ENCODE measurements around the gene CZIB.

The CZIB gene

GRCh38 chr1:53220171-53220961 lies at the start of gene CZIB:
Gene CZIB (minus strand): TSS chr1:53220634. CDS start chr1:53220575, 59 bp downstream.
- ChIA-PET POLR2A (no interaction called here), CTCF (no interaction called here)
- DNase-seq (ENCODE audit: low read depth, low spot score): peak; percentile 34
- H3K4me3 ChIP-seq (ENCODE audit: low read depth, low read length): peak within 1 kb of the TSS; percentile 100
- no peak for TF ChIP-seq CTCF (IDR thresholded peaks at IDR 0.05; ENCODE audit: insufficient read depth, low read length, missing control alignments)

GRCh38 chr1:53270107-53270506 lies 49.7 kb upstream of the CZIB start:
- ChIA-PET POLR2A (no interaction called here), CTCF (interaction anchor here (14.0 to 17.6 kb wide), 2 partner anchors 7 to 125 kb away, joined by 178 to 574 read pairs; no protein-coding TSS in a partner anchor)
- DNase-seq (ENCODE audit: low read depth, low spot score): no peak
- TF ChIP-seq CTCF (IDR thresholded peaks at IDR 0.05; ENCODE audit: insufficient read depth, low read length, missing control alignments): no peak
- H3K4me3 ChIP-seq (ENCODE audit: low read depth, low read length): no peak overlapping the region

GRCh38 chr1:53267761-53268160 lies 47.3 kb upstream of the CZIB start:
- DNase-seq (ENCODE audit: low read depth, low spot score): no peak
- no peak overlapping the region for H3K4me3 ChIP-seq (ENCODE audit: low read depth, low read length)
- TF ChIP-seq CTCF (IDR thresholded peaks at IDR 0.05; ENCODE audit: insufficient read depth, low read length, missing control alignments): no peak
- POLR2A ChIA-PET: interaction anchor here (0.6 kb wide), 1 partner anchor 765 kb away, joined by 7 read pairs; no protein-coding TSS in a partner anchor
- CTCF ChIA-PET: interaction anchor here (0.6 to 17.6 kb wide), 4 partner anchors 10 to 136 kb away, joined by 3 to 178 read pairs (median 12); no protein-coding TSS in a partner anchor

- ChIA-PET POLR2A (no interaction called here), CTCF (interaction anchor here (1.3 to 17.6 kb wide), 6 partner anchors 8 to 130 kb away, joined by 3 to 178 read pairs (median 4); no protein-coding TSS in a partner anchor)
- peak; percentile 12 for TF ChIP-seq CTCF (IDR thresholded peaks at IDR 0.05; ENCODE audit: insufficient read depth, low read length, missing control alignments)
- H3K4me3 ChIP-seq (ENCODE audit: low read depth, low read length): no peak overlapping the region
- no peak for DNase-seq (ENCODE audit: low read depth, low spot score)
These were observed 45.6 kb upstream of the CZIB start for GRCh38 chr1:53266038-53266437.

- ChIA-PET CTCF (interaction anchor here (1.3 to 17.6 kb wide), 6 partner anchors 8 to 130 kb away, joined by 3 to 178 read pairs (median 4); no protein-coding TSS in a partner anchor), POLR2A (no interaction called here)
- DNase-seq (ENCODE audit: low read depth, low spot score): no peak
- H3K4me3 ChIP-seq (ENCODE audit: low read depth, low read length): no peak overlapping the region
- TF ChIP-seq CTCF (IDR thresholded peaks at IDR 0.05; ENCODE audit: insufficient read depth, low read length, missing control alignments): no peak
These were observed 45.1 kb upstream of the CZIB start for GRCh38 chr1:53265581-53265980.

- CTCF ChIA-PET: interaction anchor here (2.0 to 17.6 kb wide), 2 partner anchors 13 to 132 kb away, joined by 7 to 178 read pairs; no protein-coding TSS in a partner anchor
- DNase-seq (ENCODE audit: low read depth, low spot score): no peak
- H3K4me3 ChIP-seq (ENCODE audit: low read depth, low read length): no peak overlapping the region
- POLR2A ChIA-PET: no interaction called here
- TF ChIP-seq CTCF (IDR thresholded peaks at IDR 0.05; ENCODE audit: insufficient read depth, low read length, missing control alignments): no peak
These were observed 43.6 kb upstream of the CZIB start for GRCh38 chr1:53264048-53264447.
